ENCODE measurements around the gene ACTR6. TPM values are rescaled to one million over a fixed set of nuclear protein-coding genes. Genes with fewer than 3 reads are reported as not detected.

ACTR6 gene
- total and polyA plus RNA-seq, 12 donors = 9.4 to 27.5 (median 19.6) TPM

GRCh38 chr12:100197486-100197885 is 3.1 kb upstream of the ACTR6 start:
- Histone ChIP-seq H3K36me3 (no peaks in the 10 kb centered on the region), H3K4me3 (no peak overlapping the region), H3K9me3 (no peaks in the 10 kb centered on the region), H3K27ac (no peak overlapping the region), H3K4me1 (peaks cover 0 to 27% (median 20%) of the 10 kb centered on the region in 9 donors), H3K27me3 (no peaks in the 10 kb centered on the region)
- WGBS, 2 donors = 93 to 94% methylated on average over 4 of the region's 4 CpGs
- TF ChIP-seq CTCF (IDR thresholded peaks at IDR 0.05) = no peak
- ATAC-seq (no peak), DNase-seq (no peak)
- intact Hi-C loops (cut with DNase I) = loop anchor here in 5 of 10 donors (5.0 kb wide), 4 partner anchors 35 to 55 kb away; partner anchors contain the start of gene BLTP3B (in 1 of the 5)

- H3K9me3 ChIP-seq = no peaks in the 10 kb centered on the region
- H3K36me3 ChIP-seq = peaks cover 0 to 8% (median 0%) of the 10 kb centered on the region in 9 donors
- WGBS, 2 donors = 34 to 45% methylated on average over 6 of the region's 6 CpGs
- H3K27me3 ChIP-seq = no peaks in the 10 kb centered on the region
- DNase-seq (no peak), ATAC-seq (peak in 1 of 8 donors; percentile 8)
- peak overlapping the region in 3 of 10 donors; percentile 60 to 79 (median 67) for H3K27ac ChIP-seq
- no peak for TF ChIP-seq CTCF (IDR thresholded peaks at IDR 0.05)
- intact Hi-C loops (cut with DNase I) = loop anchor here in 5 of 10 donors (5.0 kb wide), 4 partner anchors 37 to 57 kb away; partner anchors contain the start of gene BLTP3B (in 1 of the 5)
- peaks cover 0 to 31% (median 20%) of the 10 kb centered on the region in 9 donors for H3K4me1 ChIP-seq
- H3K4me3 ChIP-seq = peak overlapping the region; percentile 60 to 84 (median 72)
These were observed 1.6 kb upstream of the ACTR6 start for GRCh38 chr12:100199023-100199346.

GRCh38 chr12:100199347-100200149 is 1.1 kb upstream of the ACTR6 start:
- H3K4me3 ChIP-seq = peak overlapping the region; percentile 60 to 84 (median 72)
- intact Hi-C loops (cut with DNase I) = loop anchor here (2.0 to 10.0 kb wide), 8 partner anchors 37 to 135 kb away; partner anchors contain the start of genes BLTP3B (in 5 of the 10), DEPDC4 (in 3 of the 10) and SCYL2 (in 3 of the 10)
- peaks cover 0 to 12% (median 0%) of the 10 kb centered on the region in 9 donors for H3K36me3 ChIP-seq
- peaks cover 0 to 31% (median 20%) of the 10 kb centered on the region in 9 donors for H3K4me1 ChIP-seq
- peak overlapping the region in 9 of 10 donors; percentile 59 to 79 (median 63) for H3K27ac ChIP-seq
- H3K27me3 ChIP-seq = no peaks in the 10 kb centered on the region
- whole genome bisulfite sequencing, 2 donors = 2 to 4% methylated on average over 67 to 79 of the region's 79 CpGs
- H3K9me3 ChIP-seq = no peaks in the 10 kb centered on the region
- TF ChIP-seq CTCF (IDR thresholded peaks at IDR 0.05) = no peak
- DNase-seq = peak; percentile 41 to 76
- peak; percentile 61 to 84 (median 73) for ATAC-seq

GRCh38 chr12:100201604-100202423 is 1.2 kb downstream of the ACTR6 start:
- H3K36me3 ChIP-seq = peaks cover 0 to 35% (median 10%) of the 10 kb centered on the region in 9 donors
- intact Hi-C loops (cut with DNase I) = loop anchor here in 7 of 10 donors (2.0 to 10.0 kb wide), 7 partner anchors 40 to 137 kb away; partner anchors contain the start of genes BLTP3B (in 4 of the 7), DEPDC4 (in 3 of the 7) and SCYL2 (in 3 of the 7)
- no peak for TF ChIP-seq CTCF (IDR thresholded peaks at IDR 0.05)
- 86% methylated on average over 24 of the region's 24 CpGs for WGBS, 2 donors
- H3K9me3 ChIP-seq = no peaks in the 10 kb centered on the region
- ATAC-seq = no peak
- H3K4me1 ChIP-seq = peaks cover 0 to 31% (median 20%) of the 10 kb centered on the region in 9 donors
- H3K27ac ChIP-seq = peak overlapping the region in 1 of 10 donors; percentile 85
- H3K4me3 ChIP-seq = peak overlapping the region in 9 of 10 donors; percentile 60 to 84 (median 76)
- H3K27me3 ChIP-seq = no peaks in the 10 kb centered on the region
- no peak for DNase-seq
